GM18502 (cell line): ENCODE results near the gene SCN1A.
A peak's percentile ranks its signal among the peaks of the same experiment; 100 is the strongest.
"Not testable (repeated sequence)": the region's sequence is repeated elsewhere in the genome, so short reads cannot be mapped to it uniquely, and the experiment has no call there.

Experiments
- ATAC-seq: cut with Tn5 transposase; IDR thresholded peaks from one replicate; pipeline ENCODE4 v1.9.1; 2021; ENCODE audit warnings: mild to moderate bottlenecking; ENCODE audit not compliant: unreplicated experiment, poor library complexity

Gene SCN1A

GRCh38 chr2:166011660-166012059 is 116.2 kb downstream of the SCN1A start:
- no peak for ATAC-seq

- ATAC-seq: no peak
These were observed 127.4 kb downstream of the SCN1A start for GRCh38 chr2:166000401-166000800.

- ATAC-seq: no peak
These were observed 137.0 kb downstream of the SCN1A start for GRCh38 chr2:165990846-165991245.

- no peak for ATAC-seq
These were observed 138.0 kb downstream of the SCN1A start for GRCh38 chr2:165989851-165990250.

GRCh38 chr2:165985120-165985519 is 142.7 kb downstream of the SCN1A start:
- ATAC-seq: no peak

- ATAC-seq: not testable (repeated sequence)
These were observed 155.7 kb downstream of the SCN1A start for GRCh38 chr2:165972161-165972560.

GRCh38 chr2:165970663-165971062 is 157.2 kb downstream of the SCN1A start:
- no peak for ATAC-seq

- no peak for ATAC-seq
These were observed 158.6 kb downstream of the SCN1A start for GRCh38 chr2:165969227-165969626.

GRCh38 chr2:165967746-165968145 is 160.1 kb downstream of the SCN1A start:
- ATAC-seq: no peak

- no peak for ATAC-seq
These were observed 166.0 kb downstream of the SCN1A start for GRCh38 chr2:165961818-165962217.

- ATAC-seq: no peak
These were observed 168.4 kb downstream of the SCN1A start for GRCh38 chr2:165959371-165959770.

- ATAC-seq: no peak
These were observed 169.4 kb downstream of the SCN1A start for GRCh38 chr2:165958313-165958960.

- no peak for ATAC-seq
These were observed 170.7 kb downstream of the SCN1A start for GRCh38 chr2:165957030-165957675.

- peak; percentile 97 for ATAC-seq
These were observed 173.9 kb downstream of the SCN1A start, which contains the start of gene TTC21B for GRCh38 chr2:165953655-165954606. Gene TTC21B, minus strand, starts transcription at chr2:165953776. Its CDS starts 71 bp downstream, at chr2:165953705.

- peak; percentile 49 for ATAC-seq
These were observed 174.5 kb downstream of the SCN1A start for GRCh38 chr2:165953306-165953654.

- no peak for ATAC-seq
These were observed 175.0 kb downstream of the SCN1A start for GRCh38 chr2:165952741-165953211.

- no peak for ATAC-seq
These were observed 175.7 kb downstream of the SCN1A start for GRCh38 chr2:165952085-165952484.

- no peak for ATAC-seq
These were observed 177.4 kb downstream of the SCN1A start for GRCh38 chr2:165950438-165950837.

- no peak for ATAC-seq
These were observed 186.0 kb downstream of the SCN1A start for GRCh38 chr2:165941827-165942226.

- no peak for ATAC-seq
These were observed 189.6 kb downstream of the SCN1A start for GRCh38 chr2:165938237-165938636.
